ENCODE data around the gene PDE6A.

The PDE6A gene

GRCh38 chr5:149944666-149945065, at the start of gene PDE6A:
PDE6A (minus strand) TSS chr5:149944793; CDS start chr5:149944673, 120 bp downstream.
- DNase-seq, result no peak

GRCh38 chr5:149993471-149993870, 48.9 kb upstream of the PDE6A start:
- DNase-seq, result no peak

GRCh38 chr5:149990518-149991376, 46.2 kb upstream of the PDE6A start:
- peak; percentile 38 for DNase-seq

GRCh38 chr5:149988126-149988525, 43.5 kb upstream of the PDE6A start:
- DNase-seq, result no peak

- no peak for DNase-seq
These were observed 37.9 kb upstream of the PDE6A start for GRCh38 chr5:149982505-149982904.

GRCh38 chr5:149981206-149981605, 36.6 kb upstream of the PDE6A start:
- no peak for DNase-seq

GRCh38 chr5:149979896-149980295, 35.3 kb upstream of the PDE6A start:
- no peak for DNase-seq

- DNase-seq, result no peak
These were observed 30.8 kb upstream of the PDE6A start for GRCh38 chr5:149975409-149975808.

GRCh38 chr5:149969181-149969930, 24.8 kb upstream of the PDE6A start:
- no peak for DNase-seq

- no peak for DNase-seq
These were observed 22.4 kb upstream of the PDE6A start for GRCh38 chr5:149966946-149967345.

GRCh38 chr5:149963729-149964128, 19.1 kb upstream of the PDE6A start:
- DNase-seq, result no peak

- no peak for DNase-seq
These were observed 18.2 kb upstream of the PDE6A start for GRCh38 chr5:149962601-149963300.

- peak; percentile 4 for DNase-seq
These were observed 17.4 kb upstream of the PDE6A start for GRCh38 chr5:149961957-149962409.

- DNase-seq, result no peak
These were observed 16.6 kb upstream of the PDE6A start for GRCh38 chr5:149961186-149961685.

GRCh38 chr5:149960272-149961185, 15.9 kb upstream of the PDE6A start, which contains the start of gene SLC26A2:
SLC26A2 (plus strand) TSS chr5:149960758; CDS start chr5:149977653, 16,895 bp downstream.
- peak; percentile 84 for DNase-seq

- no peak for DNase-seq
These were observed 15.0 kb upstream of the PDE6A start for GRCh38 chr5:149959406-149960236.

GRCh38 chr5:149957855-149958254, 13.3 kb upstream of the PDE6A start:
- no peak for DNase-seq

GRCh38 chr5:149956685-149957084, 12.1 kb upstream of the PDE6A start:
- DNase-seq, result no peak

GRCh38 chr5:149954798-149955197, 10.2 kb upstream of the PDE6A start:
- no peak for DNase-seq

- no peak for DNase-seq
These were observed 9.0 kb upstream of the PDE6A start for GRCh38 chr5:149953436-149954121.

All from DMS79 treated with DMSO at 0.1 percent for 48 hours (cell line).